Ishikawa (cell line): ENCODE data around the gene WNK1.

ENCODE experiments used
- CREB1 ChIP-seq: IDR thresholded peaks from 2 replicates; pipeline ENCODE4 v1.6.1; 2012; ENCODE audit warnings: low read depth
- EP300 ChIP-seq: IDR thresholded peaks from 2 replicates; pipeline ENCODE4 v1.6.1; 2012; ENCODE audit warnings: borderline replicate concordance
- NFIC ChIP-seq: IDR thresholded peaks from 2 replicates; pipeline ENCODE4 v1.6.1; 2012
- RAD21 ChIP-seq: IDR thresholded peaks from 2 replicates; pipeline ENCODE4 v1.6.1; 2012; ENCODE audit warnings: low read depth
- REST ChIP-seq: IDR thresholded peaks from 2 replicates; pipeline ENCODE4 v1.6.1; 2012; ENCODE audit warnings: low read depth, mild to moderate bottlenecking
- TAF1 ChIP-seq: IDR thresholded peaks from 2 replicates; pipeline ENCODE4 v1.6.1; 2012; ENCODE audit warnings: low read depth, mild to moderate bottlenecking

GRCh38 chr12:851913-852312, 99.5 kb downstream of the WNK1 start:
- TF ChIP-seq RAD21 (no peak), EP300 (no peak), NFIC (no peak), CREB1 (no peak), REST (no peak), TAF1 (no peak)
